HCT116 (cell line): Measurements from ENCODE around the gene ASS1. TPM values are rescaled to one million over a fixed set of nuclear protein-coding genes. Genes with fewer than 3 reads are reported as not detected.

ENCODE experiments used
- ATAC-seq: fragments of 200-7000 bp; cut with Tn5 transposase; 2 replicates; pipeline ENCODE4 v1.9.1; 2020; ENCODE audit warnings: mild to moderate bottlenecking, moderate library complexity
- BruUV-seq: library from RNA; stranded (reverse); fragments of 400-500 nt; replicated peaks from 2 replicates; lab custom pipeline; 2021; lab: Mats Ljungman, UMichigan
- CTCF ChIA-PET: fragments of 300-600 bp; sonication (Branson Sonifier 250); formaldehyde crosslinking; loops from one replicate; lab custom pipeline; 2021; ENCODE audit warnings: antibody characterized with exemption; lab: Charles Lee
- POLR2A ChIA-PET: fragments of 300-600, 350-600 bp; sonication (Branson Sonifier 250); formaldehyde crosslinking; loops from one replicate; lab custom pipeline; 2021; ENCODE audit warnings: antibody characterized with exemption; lab: Charles Lee
- RAD21 ChIA-PET, 2 experiments: fragments of 300-600 bp; sonication (Branson Sonifier 250); formaldehyde crosslinking; loops; one replicate each; lab custom pipeline; 2023; ENCODE audit warnings: low total read pairs in 2 of 2; ENCODE audit not compliant: uncharacterized antibody in 2 of 2, unreplicated experiment in 2 of 2, low non-redundant PET in 1 of 2; lab: Charles Lee
- DNase-seq: peaks from one replicate; pipeline ENCODE4 v3.0.0-alpha.2; 2010; ENCODE audit warnings: low read depth, low spot score
- H2AFZ ChIP-seq: fragments of 200-600 bp; shearing (Covaris generic), sonication (generic); 2 replicates; pipeline ENCODE4 v1.6.1; 2017; ENCODE audit warnings: low read depth, mixed run types, mixed read lengths, antibody characterized with exemption, low read length; ENCODE audit not compliant: poor library complexity, severe bottlenecking
- H3K27ac ChIP-seq: 2 replicates; pipeline ENCODE4 v1.5.1; 2012; ENCODE audit warnings: low read depth, low read length
- H3K27me3 ChIP-seq: fragments of 200-600 bp; sonication (generic); 2 replicates; pipeline ENCODE4 v1.6.1; 2016; ENCODE audit warnings: mixed run types, low read length, mixed read lengths; ENCODE audit not compliant: insufficient read depth
- H3K36me3 ChIP-seq, 2 experiments: fragments of 200-500 bp in 1 of 2; fragments of 200-600 bp in 1 of 2; sonication (Bioruptor generic) in 1 of 2; sonication (generic) in 1 of 2; 2 replicates each; pipeline versions ENCODE4 v1.5.1 to v1.6.1; 2014 to 2016; ENCODE audit warnings: low read length in 2 of 2, inconsistent platforms in 1 of 2, mixed read lengths in 1 of 2, mixed run types in 1 of 2; ENCODE audit not compliant: insufficient read depth in 2 of 2, control insufficient read depth in 1 of 2
- H3K4me1 ChIP-seq, 2 experiments: fragments of 200-600 bp in 1 of 2; sonication (generic) in 1 of 2; 2 replicates each; pipeline versions ENCODE4 v1.5.1 to v1.6.1; 2012 to 2017; ENCODE audit warnings: low read length in 2 of 2, inconsistent platforms in 1 of 2, mild to moderate bottlenecking in 1 of 2, mixed read lengths in 1 of 2, mixed run types in 1 of 2, moderate library complexity in 1 of 2; ENCODE audit not compliant: insufficient read depth in 2 of 2, control insufficient read depth in 1 of 2
- H3K4me2 ChIP-seq: fragments of 200-600 bp; sonication (generic); 2 replicates; pipeline ENCODE4 v1.6.1; 2017; ENCODE audit warnings: mixed run types, low read length, mixed read lengths
- H3K4me3 ChIP-seq, 2 experiments: fragments of 200-600 bp in 1 of 2; sonication (generic) in 1 of 2; replicated peaks in 1 of 2; 2 replicates each; pipeline ENCODE4 v1.5.1; 2011 to 2016; ENCODE audit warnings: low read length in 2 of 2, control low read depth in 1 of 2, low read depth in 1 of 2, mild to moderate bottlenecking in 1 of 2, mixed read lengths in 1 of 2, mixed run types in 1 of 2
- H3K79me2 ChIP-seq: fragments of 200-600 bp; sonication (generic); 2 replicates; pipeline ENCODE4 v1.6.1; 2017; ENCODE audit warnings: mild to moderate bottlenecking, mixed run types, low read length, moderate library complexity, mixed read lengths; ENCODE audit not compliant: insufficient read depth
- H3K9ac ChIP-seq: fragments of 200-600 bp; sonication (generic); 2 replicates; pipeline ENCODE4 v1.6.1; 2016; ENCODE audit warnings: low read length, mixed read lengths
- H3K9me2 ChIP-seq: fragments of 200-600 bp; sonication (generic), shearing (Covaris generic); 2 replicates; pipeline ENCODE4 v1.6.1; 2017; ENCODE audit warnings: mixed run types, mild to moderate bottlenecking, moderate library complexity; ENCODE audit not compliant: insufficient read depth
- H3K9me3 ChIP-seq, 2 experiments: fragments of 200-500 bp in 1 of 2; fragments of 200-600 bp in 1 of 2; sonication (Bioruptor generic) in 1 of 2; sonication (generic) in 1 of 2; 2 replicates each; pipeline ENCODE4 v1.6.1; 2014 to 2017; ENCODE audit warnings: low read length in 2 of 2, mixed read lengths in 2 of 2, inconsistent platforms in 1 of 2, low read depth in 1 of 2, mild to moderate bottlenecking in 1 of 2, mixed run types in 1 of 2, moderate library complexity in 1 of 2; ENCODE audit not compliant: control insufficient read depth in 1 of 2, insufficient read depth in 1 of 2
- H4K20me1 ChIP-seq: fragments of 200-600 bp; sonication (generic), shearing (Covaris generic); 2 replicates; pipeline ENCODE4 v1.6.1; 2017; ENCODE audit warnings: mixed run types, mild to moderate bottlenecking, moderate library complexity; ENCODE audit not compliant: insufficient read depth
- ATF3 ChIP-seq: IDR thresholded peaks from 2 replicates; pipeline ENCODE4 v1.6.1; 2012
- CTCF ChIP-seq, 3 experiments: fragments of 200-600 bp in 1 of 3; sonication (generic) in 1 of 3; IDR thresholded peaks in 2 of 3; conservative IDR thresholded peaks in 1 of 3; 2 replicates each; pipeline ENCODE4 v1.5.1; 2012 to 2017; ENCODE audit warnings: low read depth in 2 of 3, low read length in 2 of 3, antibody characterized with exemption in 1 of 3, borderline replicate concordance in 1 of 3, control low read depth in 1 of 3, mild to moderate bottlenecking in 1 of 3, mixed read lengths in 1 of 3, mixed run types in 1 of 3, moderate library complexity in 1 of 3; ENCODE audit not compliant: insufficient read depth in 1 of 3
- EGR1 ChIP-seq: IDR thresholded peaks from 2 replicates; pipeline ENCODE4 v1.6.1; 2012; ENCODE audit warnings: low read depth
- ELF1 ChIP-seq: IDR thresholded peaks from 2 replicates; pipeline ENCODE4 v1.6.1; 2012; ENCODE audit warnings: low read depth, borderline replicate concordance
- EZH2 ChIP-seq: fragments of 200-600 bp; sonication (generic); IDR thresholded peaks from 2 replicates; pipeline ENCODE4 v1.6.1; 2017; ENCODE audit warnings: antibody characterized with exemption, mixed run types
- EZH2phosphoT487 ChIP-seq: fragments of 200-600 bp; IDR thresholded peaks from 2 replicates; pipeline ENCODE4 v1.6.1; 2018; ENCODE audit warnings: antibody characterized with exemption, borderline replicate concordance
- POLR2AphosphoS5 ChIP-seq: IDR thresholded peaks from 2 replicates; pipeline ENCODE4 v1.6.1; 2011; ENCODE audit warnings: mild to moderate bottlenecking, low read depth, low read length, moderate library complexity
- SIN3A ChIP-seq: IDR thresholded peaks from 2 replicates; pipeline ENCODE4 v1.6.1; 2012; ENCODE audit warnings: low read depth
- TCF7L2 ChIP-seq: IDR thresholded peaks from 2 replicates; pipeline ENCODE4 v1.7.0; 2011; ENCODE audit warnings: borderline replicate concordance, inconsistent platforms; ENCODE audit not compliant: insufficient read depth, insufficient read length; ENCODE audit errors: extremely low read depth
- YY1 ChIP-seq: IDR thresholded peaks from 2 replicates; pipeline ENCODE4 v1.6.1; 2011; ENCODE audit warnings: low read length, low read depth, moderate library complexity, mild to moderate bottlenecking; ENCODE audit not compliant: insufficient replicate concordance; ENCODE audit errors: extremely low read depth
- intact Hi-C: fragments of 100-400 bp; cut with micrococcal nuclease; formaldehyde crosslinking; loops from 2 replicates; pipeline ENCODE4 v1.10.0; 2022
- total RNA-seq: library from RNA; stranded (reverse); gene quantifications from one replicate; pipeline ENCODE4 v1.2.1, GENCODE V29; 2021; ENCODE audit not compliant: unreplicated experiment
- TF ChIP-seq, protein P1 (sequence below): IDR thresholded peaks from 2 replicates; pipeline ENCODE4 v1.6.1; 2012

Gene ASS1
- total RNA-seq, 1 experiment from 2014 or later, result 92.6 TPM

DNA sequence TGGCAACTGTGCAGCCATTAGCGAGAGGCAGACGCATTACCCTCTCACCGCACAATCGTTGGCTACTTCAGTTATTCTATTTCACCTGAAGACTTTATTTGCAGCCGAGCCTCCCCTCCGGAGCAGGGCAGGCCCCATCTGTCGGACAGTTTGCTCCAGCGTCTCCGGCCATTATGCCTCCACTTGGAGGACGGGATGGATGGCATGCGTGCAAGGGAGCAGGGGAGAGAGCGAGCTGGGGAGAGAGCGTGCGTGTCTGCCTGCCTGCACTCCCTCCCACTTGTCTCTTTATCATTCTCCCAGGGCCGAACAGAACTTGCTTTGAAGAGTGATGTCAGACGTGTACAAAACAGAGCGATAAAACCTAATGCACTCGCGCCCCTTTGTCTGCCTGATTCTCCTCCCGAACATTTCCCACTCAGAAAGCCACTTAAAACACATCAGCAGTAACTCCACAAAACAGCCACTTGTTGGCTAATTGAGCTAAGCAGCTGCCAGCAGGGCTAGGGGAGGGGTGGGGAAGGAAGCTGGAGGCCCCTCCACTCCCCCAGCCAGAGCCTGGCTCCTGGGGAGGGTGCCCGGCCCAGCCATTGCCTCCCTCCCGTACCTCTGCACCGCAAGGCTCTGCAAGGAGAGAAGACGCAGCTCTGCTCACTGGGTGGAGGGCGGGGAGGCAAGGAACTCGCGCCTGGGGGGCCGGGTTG lies 91.2 kb downstream of the ASS1 start:
- Histone ChIP-seq H3K27ac (no peak overlapping the region), H3K9me2 (no peaks in the 10 kb centered on the region), H2AFZ (no peak overlapping the region), H3K9me3 (no peaks in the 10 kb centered on the region), H3K36me3 (no peaks in the 10 kb centered on the region), H3K27me3 (peaks cover 2% of the 10 kb centered on the region; the same call in 1 of the 2 replicates), H3K4me1 (peaks cover 6 to 18% of the 10 kb centered on the region in 2 experiments), H4K20me1 (no peaks in the 10 kb centered on the region), H3K4me3 (no peak overlapping the region), H3K79me2 (no peaks in the 10 kb centered on the region), H3K9ac (no peak overlapping the region), H3K4me2 (no peak overlapping the region)
- POLR2A ChIA-PET, result no interaction called here
- no TSS peak for BruUV-seq
- TF ChIP-seq EZH2phosphoT487 (no peak), ATF3 (no peak), EGR1 (no peak), CTCF (IDR thresholded peaks at IDR 0.05 in 2 of 3, conservative IDR thresholded peaks at IDR 0.05 in 1 of 3; ENCODE audit: borderline replicate concordance in 1 of 3, insufficient read depth in 1 of 3, low read depth in 2 of 3, low read length in 2 of 3) (no peak), ELF1 (no peak), EZH2 (no peak), POLR2AphosphoS5 (no peak), TCF7L2 (no peak), YY1 (no peak), SIN3A (no peak)
- TF ChIP-seq, protein P1, sequence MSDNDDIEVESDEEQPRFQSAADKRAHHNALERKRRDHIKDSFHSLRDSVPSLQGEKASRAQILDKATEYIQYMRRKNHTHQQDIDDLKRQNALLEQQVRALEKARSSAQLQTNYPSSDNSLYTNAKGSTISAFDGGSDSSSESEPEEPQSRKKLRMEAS, result no peak
- intact Hi-C loops, result no loop called here
- ATAC-seq (no peak), DNase-seq (no peak)
- CTCF ChIA-PET, result no interaction called here
- RAD21 ChIA-PET, result no interaction called here
